Measurements from ENCODE around the gene ATP5F1B. TPM values are rescaled to one million over a fixed set of nuclear protein-coding genes. Genes with fewer than 3 reads are reported as not detected.

The ATP5F1B gene
- total RNA-seq = 335 TPM

DNA sequence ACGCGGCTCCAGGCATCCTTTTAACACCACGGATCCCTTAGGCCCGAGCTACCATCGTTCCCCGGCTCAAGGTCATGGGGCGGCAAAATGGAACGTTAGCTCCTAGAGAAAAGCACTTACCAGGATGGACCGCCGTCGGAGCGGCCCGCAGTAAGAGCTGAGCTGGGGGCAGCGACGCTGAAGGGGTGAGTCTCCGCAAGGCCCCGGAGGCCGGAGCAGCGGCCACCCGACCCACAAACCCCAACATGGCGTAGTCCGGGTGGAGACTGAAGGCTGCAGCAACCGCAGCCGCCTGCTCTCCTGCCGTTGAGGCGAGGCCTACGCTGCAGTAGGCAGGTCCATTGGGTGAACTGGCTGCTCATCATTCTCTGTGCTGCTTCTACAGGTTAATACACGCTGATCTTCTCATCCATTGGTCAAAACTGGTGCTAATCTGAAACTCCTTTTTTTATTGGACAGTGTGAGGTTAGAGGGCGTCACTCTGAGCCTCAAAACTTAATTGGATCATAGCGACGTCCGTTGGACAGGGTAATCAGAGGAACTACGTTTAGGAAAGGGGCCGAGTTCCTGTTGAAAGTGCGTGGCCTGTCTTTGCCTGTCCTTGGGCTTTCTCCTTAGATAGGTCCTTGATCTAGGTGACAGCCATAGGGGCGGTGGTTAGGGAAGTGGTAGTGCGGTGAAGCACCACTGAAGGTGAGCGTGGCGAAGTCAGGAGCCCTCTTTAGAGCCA is at the start of gene ATP5F1B:
ATP5F1B (minus strand) TSS at position 268 of the 730 bp plus-strand sequence; CDS start at position 247, 21 bp downstream.

GRCh38 chr12:56688129-56688845 is 42.5 kb upstream of the ATP5F1B start, which contains the start of gene PTGES3:
Gene PTGES3, minus strand, starts transcription at chr12:56688284. Its CDS starts 285 bp downstream, at chr12:56687999.

GRCh38 chr12:56630180-56630632 is 15.6 kb downstream of the ATP5F1B start, which contains the start of gene BAZ2A:
Gene BAZ2A, minus strand, starts transcription at chr12:56630326. Its CDS starts 12,796 bp downstream, at chr12:56617530.

Small RNA genes within 50 kb of the gene (small RNA-seq; reads per million reads assigned to genes)
- gene RN7SL809P (ENCODE audit: low replicate concordance) (not detected), gene RNU6-343P (ENCODE audit: low replicate concordance) (not detected), gene SNORD59A (ENCODE audit: low replicate concordance) (4,837 reads per million, percentile 100 among the genes with 10 or more reads in this experiment)

Other genes starting within 250 kb of the ATP5F1B start
- gene TIMELESS, start 196.6 kb downstream of the ATP5F1B start, total RNA-seq = 5.3 TPM
- gene MIP, start 191.3 kb downstream of the ATP5F1B start, total RNA-seq = not detected
- 6.3 TPM for gene SPRYD4, start 177.4 kb downstream of the ATP5F1B start, total RNA-seq
- gene GLS2, start 157.8 kb downstream of the ATP5F1B start, total RNA-seq = 6.3 TPM
- gene RBMS2, start 124.2 kb downstream of the ATP5F1B start, total RNA-seq = 6.3 TPM
- gene BAZ2A, start 15.7 kb downstream of the ATP5F1B start, total RNA-seq = 46.6 TPM
- gene PTGES3, start 42.3 kb upstream of the ATP5F1B start, total RNA-seq = 83.9 TPM
- gene NACA, start 79.3 kb upstream of the ATP5F1B start, total RNA-seq = 1,016 TPM
- gene PRIM1, start 106.3 kb upstream of the ATP5F1B start, total RNA-seq = 31.0 TPM
- 1.6 TPM for gene HSD17B6, start 117.3 kb upstream of the ATP5F1B start, total RNA-seq